Mesendoderm (in vitro differentiated cells): ENCODE data around the gene EMILIN1.
A peak's percentile ranks its signal among the peaks of the same experiment; 100 is the strongest.

ENCODE experiments used
- DNase-seq: peaks from one replicate; pipeline ENCODE4 v3.0.0; 2013
- H2AK5ac ChIP-seq: 2 replicates; pipeline ENCODE4 v1.6.1; 2013; ENCODE audit warnings: low read length, inconsistent platforms
- H2BK120ac ChIP-seq: 2 replicates; pipeline ENCODE4 v1.6.1; 2013; ENCODE audit warnings: low read depth, mild to moderate bottlenecking, low read length, moderate library complexity, mixed read lengths
- H2BK15ac ChIP-seq: replicated peaks from 2 replicates; pipeline ENCODE4 v1.6.1; 2013; ENCODE audit warnings: low read depth, mild to moderate bottlenecking, moderate library complexity
- H2BK5ac ChIP-seq: 2 replicates; pipeline ENCODE4 v1.6.1; 2013; ENCODE audit warnings: low read length, inconsistent platforms
- H3K18ac ChIP-seq: 2 replicates; pipeline ENCODE4 v1.6.1; 2013; ENCODE audit warnings: mild to moderate bottlenecking, low read length, mixed read lengths
- H3K23ac ChIP-seq: one replicate; pipeline ENCODE4 v1.6.1; 2013; ENCODE audit warnings: low read length
- H3K27ac ChIP-seq: 2 replicates; pipeline ENCODE4 v1.5.1; 2013; ENCODE audit warnings: low read depth, mild to moderate bottlenecking, inconsistent platforms, low read length, moderate library complexity
- H3K27me3 ChIP-seq: 2 replicates; pipeline ENCODE4 v1.6.1; 2013; ENCODE audit warnings: low read length, control low read depth, mild to moderate bottlenecking, inconsistent platforms; ENCODE audit not compliant: insufficient read depth, poor library complexity
- H3K36me3 ChIP-seq: 2 replicates; pipeline ENCODE4 v1.6.1; 2013; ENCODE audit warnings: low read length, inconsistent platforms; ENCODE audit not compliant: control insufficient read depth, insufficient read depth
- H3K4ac ChIP-seq: one replicate; pipeline ENCODE4 v1.6.1; 2013; ENCODE audit warnings: low read depth, mild to moderate bottlenecking, low read length, moderate library complexity
- H3K4me1 ChIP-seq: 2 replicates; pipeline ENCODE4 v1.6.1; 2013; ENCODE audit warnings: low read depth, low read length, inconsistent platforms; ENCODE audit not compliant: control insufficient read depth
- H3K4me2 ChIP-seq: 2 replicates; pipeline ENCODE4 v1.6.1; 2013; ENCODE audit warnings: low read length
- H3K4me3 ChIP-seq: 2 replicates; pipeline ENCODE4 v1.5.1; 2013; ENCODE audit warnings: mild to moderate bottlenecking, low read length
- H3K56ac ChIP-seq: one replicate; pipeline ENCODE4 v1.6.1; 2013; ENCODE audit warnings: low read length
- H3K79me1 ChIP-seq: 2 replicates; pipeline ENCODE4 v1.6.1; 2013; ENCODE audit warnings: low read length, inconsistent platforms
- H3K79me2 ChIP-seq: 2 replicates; pipeline ENCODE4 v1.6.1; 2013; ENCODE audit warnings: mild to moderate bottlenecking, low read length; ENCODE audit not compliant: control insufficient read depth, insufficient read depth
- H3K9ac ChIP-seq: 2 replicates; pipeline ENCODE4 v1.6.1; 2013; ENCODE audit warnings: low read length, inconsistent platforms
- H4K5ac ChIP-seq: one replicate; pipeline ENCODE4 v1.6.1; 2013; ENCODE audit warnings: low read length
- H4K8ac ChIP-seq: one replicate; pipeline ENCODE4 v1.6.1; 2013; ENCODE audit warnings: low read depth, mild to moderate bottlenecking, control low read depth, low read length, moderate library complexity
- WGBS: extraction: QIAGEN DNeasy Blood & Tissue Kit; methylation state at CpG from one replicate; pipeline ENCODE4 v1.1.7; 2013; ENCODE audit warnings: low lambda C conversion rate, missing lambda C conversion rate; ENCODE audit not compliant: insufficient coverage; ENCODE audit errors: extremely low coverage; 5-methylcytosine and 5-hydroxymethylcytosine counted together

The EMILIN1 gene

GRCh38 chr2:27130396-27130795 is 52.0 kb downstream of the EMILIN1 start:
- H4K8ac ChIP-seq: no peak overlapping the region
- H3K27me3 ChIP-seq: no peaks in the 10 kb centered on the region
- no peak overlapping the region for H3K23ac ChIP-seq
- H3K56ac ChIP-seq: no peak overlapping the region
- H2BK120ac ChIP-seq: no peak overlapping the region
- no peak overlapping the region for H4K5ac ChIP-seq
- no peak overlapping the region for H3K4me2 ChIP-seq
- peaks cover 11% of the 10 kb centered on the region for H3K79me2 ChIP-seq
- no peak overlapping the region for H3K18ac ChIP-seq
- H2AK5ac ChIP-seq: no peak overlapping the region
- no peak overlapping the region for H2BK5ac ChIP-seq
- no CpG with 5 or more reads among the region's 10 CpGs for WGBS
- H3K27ac ChIP-seq: no peak overlapping the region
- no peak overlapping the region for H3K4me3 ChIP-seq
- H3K4ac ChIP-seq: no peak overlapping the region
- H3K4me1 ChIP-seq: peaks cover 6% of the 10 kb centered on the region
- no peak overlapping the region for H3K9ac ChIP-seq
- H3K79me1 ChIP-seq: peaks cover 10% of the 10 kb centered on the region
- H2BK15ac ChIP-seq: no peak overlapping the region
- H3K36me3 ChIP-seq: peaks cover 8% of the 10 kb centered on the region
- no peak for DNase-seq

- Histone ChIP-seq H2BK120ac (no peak overlapping the region), H2BK15ac (no peak overlapping the region), H3K27ac (no peak overlapping the region), H3K79me1 (peaks cover 10% of the 10 kb centered on the region), H3K27me3 (no peaks in the 10 kb centered on the region), H3K23ac (no peak overlapping the region), H4K8ac (no peak overlapping the region), H3K4ac (no peak overlapping the region), H3K36me3 (peaks cover 8% of the 10 kb centered on the region), H3K18ac (no peak overlapping the region), H2AK5ac (no peak overlapping the region), H3K79me2 (peaks cover 11% of the 10 kb centered on the region), H3K4me1 (peaks cover 6% of the 10 kb centered on the region), H3K4me3 (no peak overlapping the region), H2BK5ac (no peak overlapping the region), H3K56ac (no peak overlapping the region), H3K9ac (no peak overlapping the region), H3K4me2 (no peak overlapping the region), H4K5ac (no peak overlapping the region)
- DNase-seq: no peak
- WGBS: no CpG with 5 or more reads among the region's 11 CpGs
These were observed 53.0 kb downstream of the EMILIN1 start for GRCh38 chr2:27131429-27131828.

- Histone ChIP-seq H2BK120ac (no peak overlapping the region), H3K56ac (peak overlapping the region; percentile 89), H3K4me2 (peak overlapping the region; percentile 93), H4K8ac (no peak overlapping the region), H3K4ac (no peak overlapping the region), H3K79me2 (peaks cover 11% of the 10 kb centered on the region), H4K5ac (no peak overlapping the region), H3K27ac (no peak overlapping the region), H3K23ac (no peak overlapping the region), H2BK5ac (no peak overlapping the region), H2AK5ac (no peak overlapping the region), H3K4me3 (peak overlapping the region; percentile 69), H3K27me3 (no peaks in the 10 kb centered on the region), H2BK15ac (no peak overlapping the region), H3K9ac (peak overlapping the region; percentile 85), H3K36me3 (peaks cover 8% of the 10 kb centered on the region), H3K18ac (no peak overlapping the region), H3K4me1 (peaks cover 6% of the 10 kb centered on the region), H3K79me1 (peaks cover 10% of the 10 kb centered on the region)
- DNase-seq: no peak
- no CpG with 5 or more reads among the region's 14 CpGs for WGBS
These were observed 54.9 kb downstream of the EMILIN1 start for GRCh38 chr2:27133195-27133875.

DNA sequence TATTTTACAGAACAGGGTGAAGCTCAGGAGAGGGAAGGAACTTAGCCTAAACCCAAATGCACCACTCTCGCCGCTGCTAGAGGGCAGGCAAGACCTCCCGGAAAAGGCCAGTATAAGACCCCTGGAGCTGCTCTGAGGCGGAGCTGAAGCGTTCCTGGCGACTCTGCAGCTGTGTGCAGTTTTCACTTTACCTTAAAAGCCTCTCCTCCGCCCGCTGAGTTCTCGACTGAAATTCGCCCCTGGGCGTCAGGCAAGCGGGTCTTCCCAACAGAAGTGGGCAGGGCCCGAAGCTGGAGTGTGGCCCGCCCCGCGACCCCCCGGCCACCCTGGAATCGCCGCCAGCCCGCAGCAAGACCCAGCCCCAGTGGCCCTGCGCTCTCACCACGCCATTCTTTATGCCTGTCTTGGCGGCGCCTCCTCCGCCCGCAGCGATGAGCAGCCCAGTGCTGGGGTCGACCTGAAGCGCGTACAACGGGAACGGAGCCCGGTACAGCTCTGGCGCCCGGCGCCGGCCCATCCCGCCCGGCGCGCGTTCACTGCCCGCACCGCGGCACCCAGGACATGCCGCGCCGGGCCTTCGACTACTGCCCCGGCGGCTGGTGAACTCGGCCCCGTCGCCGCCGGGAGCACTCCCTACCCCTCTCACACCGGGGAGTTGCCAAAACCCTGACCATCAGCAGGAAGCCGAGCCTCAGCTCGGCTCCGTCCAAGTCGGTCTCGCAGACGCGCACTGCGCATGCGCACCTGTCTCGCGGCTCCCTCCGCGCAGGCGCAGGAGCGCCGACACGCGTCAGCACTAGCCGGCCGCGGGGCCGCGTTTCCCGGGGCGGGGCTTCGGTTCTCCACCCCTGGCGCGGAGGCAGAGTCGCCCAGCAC is 55.7 kb downstream of the EMILIN1 start, which contains the start of gene PREB:
TSS of gene PREB (minus strand) at position 732 of the 876 bp plus-strand sequence. CDS start at position 517, 215 bp downstream.
- Histone ChIP-seq H3K27me3 (no peaks in the 10 kb centered on the region), H3K23ac (no peak within 1 kb of the TSS), H3K18ac (peak within 1 kb of the TSS; percentile 44), H3K36me3 (peaks cover 8% of the 10 kb centered on the region), H2BK120ac (no peak within 1 kb of the TSS), H3K79me1 (peaks cover 10% of the 10 kb centered on the region), H3K4ac (no peak within 1 kb of the TSS), H3K79me2 (peaks cover 11% of the 10 kb centered on the region), H3K4me2 (peak within 1 kb of the TSS; percentile 93), H4K8ac (no peak within 1 kb of the TSS), H2BK5ac (no peak within 1 kb of the TSS), H3K56ac (peak within 1 kb of the TSS; percentile 89), H3K4me1 (peaks cover 6% of the 10 kb centered on the region), H4K5ac (no peak within 1 kb of the TSS), H3K4me3 (peak within 1 kb of the TSS; percentile 69), H3K9ac (peak within 1 kb of the TSS; percentile 85), H3K27ac (peak within 1 kb of the TSS; percentile 10), H2BK15ac (no peak within 1 kb of the TSS), H2AK5ac (no peak within 1 kb of the TSS)
- DNase-seq: peak; percentile 97
- no CpG with 5 or more reads among the region's 86 CpGs for WGBS

- H2AK5ac ChIP-seq: no peak overlapping the region
- H4K5ac ChIP-seq: no peak overlapping the region
- WGBS: no CpG with 5 or more reads among the region's 33 CpGs
- H3K23ac ChIP-seq: no peak overlapping the region
- no peaks in the 10 kb centered on the region for H3K27me3 ChIP-seq
- H2BK15ac ChIP-seq: no peak overlapping the region
- H3K56ac ChIP-seq: peak overlapping the region; percentile 76
- H2BK120ac ChIP-seq: no peak overlapping the region
- peaks cover 8% of the 10 kb centered on the region for H3K36me3 ChIP-seq
- H3K79me1 ChIP-seq: peaks cover 10% of the 10 kb centered on the region
- H4K8ac ChIP-seq: no peak overlapping the region
- H3K18ac ChIP-seq: no peak overlapping the region
- H2BK5ac ChIP-seq: no peak overlapping the region
- no peak overlapping the region for H3K4me2 ChIP-seq
- H3K27ac ChIP-seq: no peak overlapping the region
- no peak for DNase-seq
- H3K4me1 ChIP-seq: peaks cover 6% of the 10 kb centered on the region
- no peak overlapping the region for H3K4me3 ChIP-seq
- peak overlapping the region; percentile 49 for H3K9ac ChIP-seq
- no peak overlapping the region for H3K4ac ChIP-seq
- H3K79me2 ChIP-seq: peaks cover 11% of the 10 kb centered on the region
These were observed 56.5 kb downstream of the EMILIN1 start for GRCh38 chr2:27134781-27135477.
